K562 (cell line): ENCODE results near the gene STMN3. TPM values are rescaled to one million over a fixed set of nuclear protein-coding genes. Genes with fewer than 3 reads are reported as not detected.

Experiments used
- ATAC-seq: fragments of 200-7000 bp; cut with Tn5 transposase; 3 replicates; pipeline ENCODE4 v1.9.1; 2020; ENCODE audit warnings: moderate library complexity
- BruUV-seq: library from RNA; stranded (reverse); fragments of 400-500 nt; replicated peaks from 2 replicates; lab custom pipeline; 2021; lab: Mats Ljungman, UMichigan
- CTCF ChIA-PET: fragments of 300-600 bp; formaldehyde crosslinking; extraction: SDS; loops from one replicate; lab custom pipeline; 2021; ENCODE audit warnings: low intra/inter-chr PET ratio; lab: Yijun Ruan, JAX
- POLR2A ChIA-PET: fragments of 300-600, 350-650 bp; sonication (Branson Sonifier 250); formaldehyde crosslinking; extraction: SDS; loops from one replicate; lab custom pipeline; 2021; ENCODE audit warnings: antibody characterized with exemption, inconsistent platforms; lab: Yijun Ruan, JAX
- DNase-seq, 4 experiments: peaks; one replicate each; pipeline versions ENCODE4 v3.0.0 to v3.0.0-alpha.2; 2011 to 2018; ENCODE audit warnings: low spot score in 3 of 4, mixed read lengths in 3 of 4; ENCODE audit errors: extremely low read depth in 1 of 4
- FAIRE-seq: peaks from 2 replicates; lab custom pipeline; 2011; peaks lifted over from hg19 to GRCh38; lab: Jason Lieb, UNC
- H2AFZ ChIP-seq: 2 replicates; pipeline ENCODE4 v1.6.0; 2011; ENCODE audit warnings: low read depth, low read length, control low read depth, inconsistent platforms
- H3K27ac ChIP-seq: fragments of 200-600 bp; 3 replicates; pipeline ENCODE4 v1.8.0; 2011; ENCODE audit warnings: low read depth, mild to moderate bottlenecking, control low read depth, inconsistent platforms, low read length, moderate library complexity, mixed read lengths; ENCODE audit errors: extremely low read depth
- H3K27me3 ChIP-seq, 2 experiments: fragments of 300-600 bp in 1 of 2; 2 replicates in 1 of 2; 3 replicates in 1 of 2; pipeline versions ENCODE4 v1.6.0 to v1.8.0; 2011; ENCODE audit warnings: inconsistent platforms in 2 of 2, low read length in 2 of 2, mild to moderate bottlenecking in 1 of 2, mixed read lengths in 1 of 2, moderate library complexity in 1 of 2; ENCODE audit not compliant: control insufficient read depth in 2 of 2, insufficient read depth in 2 of 2
- H3K36me3 ChIP-seq: fragments of 300-600 bp; 3 replicates; pipeline ENCODE4 v1.8.0; 2011; ENCODE audit warnings: mild to moderate bottlenecking, low read length, inconsistent platforms; ENCODE audit not compliant: control insufficient read depth, insufficient read depth
- H3K4me1 ChIP-seq, 2 experiments: fragments of 200-600 bp in 1 of 2; replicated peaks in 1 of 2; 2 replicates in 1 of 2; 3 replicates in 1 of 2; pipeline versions ENCODE4 v1.5.1 to v1.8.0; 2011; ENCODE audit warnings: inconsistent platforms in 2 of 2, low read length in 2 of 2, mild to moderate bottlenecking in 1 of 2, mixed read lengths in 1 of 2, moderate library complexity in 1 of 2; ENCODE audit not compliant: control insufficient read depth in 2 of 2, insufficient read depth in 2 of 2
- H3K4me2 ChIP-seq: 2 replicates; pipeline ENCODE4 v1.6.1; 2011; ENCODE audit warnings: low read length, control low read depth, inconsistent platforms, mixed read lengths; ENCODE audit not compliant: insufficient read depth
- H3K4me3 ChIP-seq: fragments of 200-600 bp; sonication (generic), shearing (Covaris generic); 2 replicates; pipeline ENCODE4 v1.5.1; 2016; ENCODE audit warnings: control low read depth, inconsistent platforms
- H3K79me2 ChIP-seq: fragments of 200-600 bp; 3 replicates; pipeline ENCODE4 v1.8.0; 2011; ENCODE audit warnings: low read length, inconsistent platforms; ENCODE audit not compliant: control insufficient read depth, insufficient read depth
- H3K9ac ChIP-seq, 2 experiments: 2 replicates each; pipeline versions ENCODE4 v1.6.0 to v1.6.1; 2011; ENCODE audit warnings: low read depth in 2 of 2, low read length in 2 of 2, control low read depth in 1 of 2, inconsistent platforms in 1 of 2, mild to moderate bottlenecking in 1 of 2, mixed read lengths in 1 of 2; ENCODE audit not compliant: insufficient read depth in 1 of 2
- H3K9me1 ChIP-seq: one replicate; pipeline ENCODE4 v1.6.0; 2011; ENCODE audit warnings: inconsistent platforms, mild to moderate bottlenecking, low read length, moderate library complexity; ENCODE audit not compliant: control insufficient read depth, insufficient read depth
- H3K9me3 ChIP-seq: replicated peaks from 2 replicates; pipeline ENCODE4 v1.5.1; 2011; ENCODE audit warnings: low read depth, low read length, inconsistent platforms; ENCODE audit not compliant: control insufficient read depth, insufficient read depth
- H4K20me1 ChIP-seq: replicated peaks from 2 replicates; pipeline ENCODE4 v1.6.1; 2011; ENCODE audit warnings: low read length, inconsistent platforms, mixed read lengths; ENCODE audit not compliant: control insufficient read depth, insufficient read depth
- CHD2 ChIP-seq: IDR thresholded peaks from 2 replicates; pipeline ENCODE4 v1.6.1; 2011; ENCODE audit warnings: low read depth, low read length
- CREB3 ChIP-seq: fragments of 450-650 bp; conservative IDR thresholded peaks from 2 replicates; pipeline ENCODE4 v1.6.1; 2016; ENCODE audit warnings: missing genetic modification characterization, low read depth, mild to moderate bottlenecking, missing compliant biosample characterization, moderate library complexity
- CREBBP ChIP-seq: IDR thresholded peaks from one replicate; pipeline ENCODE4 v1.6.1; 2012; ENCODE audit warnings: low read depth, mild to moderate bottlenecking, control low read depth, inconsistent platforms, low read length
- E2F8 ChIP-seq: fragments of 450-650 bp; IDR thresholded peaks from 2 replicates; pipeline ENCODE4 v1.7.1; 2018; ENCODE audit warnings: mild to moderate bottlenecking, low read depth; ENCODE audit not compliant: partially characterized antibody
- POLR2G ChIP-seq: fragments of 200-400 bp; formaldehyde crosslinking; IDR thresholded peaks from 2 replicates; pipeline ENCODE4 v1.6.1; 2017; ENCODE audit warnings: low read depth, mild to moderate bottlenecking, antibody characterized with exemption, low read length, moderate library complexity
- RREB1 ChIP-seq: fragments of 250-450 bp; sonication (Bioruptor Pico); IDR thresholded peaks from 2 replicates; pipeline ENCODE4 v1.4.0; 2020
- SFPQ ChIP-seq: fragments of 200-400 bp; formaldehyde crosslinking; IDR thresholded peaks from 2 replicates; pipeline ENCODE4 v1.6.1; 2017; ENCODE audit warnings: mild to moderate bottlenecking, low read depth, low read length, moderate library complexity
- WGBS: fragments of 100-300 bp; shearing (Covaris generic); methylation state at CpG from one replicate; pipeline ENCODE4 v1.1.6; 2016; ENCODE audit warnings: low coverage, mixed read lengths; ENCODE audit not compliant: insufficient coverage; ENCODE audit errors: missing lambda C conversion rate; 5-methylcytosine and 5-hydroxymethylcytosine counted together
- in situ Hi-C: fragments of 300-500 bp; cut with MboI; formaldehyde crosslinking; loops from 4 replicates; pipeline ENCODE4 v1.15.0; 2018; ENCODE audit warnings: inconsistent platforms, mixed read lengths
- intact Hi-C: fragments of 100-400 bp; cut with micrococcal nuclease; formaldehyde crosslinking; loops from 2 replicates; pipeline ENCODE4 v1.14.2; 2022
- polyA plus RNA-seq, 8 experiments: library from polyadenylated mRNA; depleted of rRNA in 4 of 8; stranded (reverse) in 5 of 8; unstranded in 3 of 8; fragments of >200 nt; fragmentation: Nextera tagmentation in 2 of 8; fragmentation: Illumina TruSeq in 1 of 8; extraction: Ambion mirVana in 2 of 8; extraction: Trizol in 1 of 8; gene quantifications; 2 replicates each; pipeline versions ENCODE4 v1.2.1 to v1.2.3, GENCODE V29; 2011 to 2014; ENCODE audit warnings: inconsistent platforms in 1 of 8, missing spikeins in 1 of 8
- total RNA-seq, 7 experiments: library from RNA; depleted of rRNA in 6 of 7; stranded (reverse); fragments of >200 nt in 6 of 7; fragmentation: Illumina TruSeq in 2 of 7; extraction: Trizol in 2 of 7; gene quantifications; 2 replicates each; pipeline versions ENCODE4 v1.2.1 to v1.2.3, GENCODE V29; 2011 to 2021; ENCODE audit warnings: low replicate concordance in 1 of 7

The STMN3 gene
- total and polyA plus RNA-seq, 9 of the 15 experiments (the other 6 are each of a cell fraction or from before 2014, with no cell fraction given) = 0.70 to 65.6 (median 29.4) TPM

- Histone ChIP-seq H3K27ac (no peak overlapping the region), H3K27me3 (no peaks in the 10 kb centered on the region), H3K4me3 (no peak overlapping the region), H2AFZ (no peak overlapping the region), H3K79me2 (no peaks in the 10 kb centered on the region), H3K4me2 (no peak overlapping the region), H3K9ac (peak overlapping the region in 1 of 2 experiments; percentile 68; a peak in 2 of 4 replicates), H3K36me3 (peaks cover 24% of the 10 kb centered on the region; the same call in 2 of the 3 replicates), H4K20me1 (no peaks in the 10 kb centered on the region), H3K4me1 (peaks cover 9 to 67% of the 10 kb centered on the region in 2 experiments), H3K9me3 (no peaks in the 10 kb centered on the region), H3K9me1 (no peaks in the 10 kb centered on the region)
- DNase-seq (peak in 1 of 4 experiments; percentile 17), FAIRE-seq (no peak), ATAC-seq (no peak)
- intact Hi-C loops (no loop called here), in situ Hi-C loops (no loop called here)
- POLR2A ChIA-PET = interaction anchor here (0.6 to 1.2 kb wide), 2 partner anchors 20 to 458 kb away, joined by 3 read pairs; partner anchors contain the start of genes ARFRP1 and ZGPAT
- CTCF ChIA-PET = no interaction called here
- BruUV-seq = no TSS peak
- 88% methylated on average over 29 of the region's 31 CpGs for WGBS
- no peak for TF ChIP-seq CREBBP
- no peak for TF ChIP-seq RREB1 (CRISPR knock-in tag)
- no peak for TF ChIP-seq CHD2
- TF ChIP-seq E2F8 = no peak
- no peak for TF ChIP-seq CREB3
- peak; percentile 9 for TF ChIP-seq POLR2G
- TF ChIP-seq SFPQ = no peak
Observed at GRCh38 chr20:63688228-63689045, 35.2 kb upstream of the STMN3 start.
